ENCODE measurements around the gene TAF3. TPM values are rescaled to one million over a fixed set of nuclear protein-coding genes. Genes with fewer than 3 reads are reported as not detected.

TAF3 gene
- total RNA-seq, 1 donor from 2014 or later: 11.8 TPM

GRCh38 chr10:8013006-8013405, 194.7 kb downstream of the TAF3 start:
- Mint-ChIP-seq H3K27ac (ENCODE audit: unreplicated experiment) (no peak overlapping the region), H3K9me3 (no peaks in the 10 kb centered on the region), H3K4me3 (no peak overlapping the region), H3K36me3 (ENCODE audit: low read depth) (peaks cover 10% of the 10 kb centered on the region), H3K27me3 (ENCODE audit: low read depth) (no peaks in the 10 kb centered on the region), H3K4me1 (no peaks in the 10 kb centered on the region)
- TF ChIP-seq CTCF (conservative IDR thresholded peaks at IDR 0.05): no peak
- no peak for DNase-seq (ENCODE audit: low read depth, low spot score)

GRCh38 chr10:8013619-8014018, 195.3 kb downstream of the TAF3 start:
- Mint-ChIP-seq H3K9me3 (no peaks in the 10 kb centered on the region), H3K4me3 (no peak overlapping the region), H3K27ac (ENCODE audit: unreplicated experiment) (no peak overlapping the region)

GRCh38 chr10:8014649-8015048, 196.3 kb downstream of the TAF3 start:
- H3K9me3 Mint-ChIP-seq: no peaks in the 10 kb centered on the region
- no peak for DNase-seq (ENCODE audit: low read depth, low spot score)
- H3K27me3 Mint-ChIP-seq (ENCODE audit: low read depth): no peaks in the 10 kb centered on the region
- no peak overlapping the region for H3K27ac Mint-ChIP-seq (ENCODE audit: unreplicated experiment)
- no peaks in the 10 kb centered on the region for H3K4me1 Mint-ChIP-seq
- TF ChIP-seq CTCF (conservative IDR thresholded peaks at IDR 0.05): no peak
- H3K36me3 Mint-ChIP-seq (ENCODE audit: low read depth): peaks cover 10% of the 10 kb centered on the region
- no peak overlapping the region for H3K4me3 Mint-ChIP-seq

More at GRCh38 chr10:8013619-8014018, 195.3 kb downstream of the TAF3 start:
- Mint-ChIP-seq H3K36me3 (ENCODE audit: low read depth) (peaks cover 10% of the 10 kb centered on the region), H3K27me3 (ENCODE audit: low read depth) (no peaks in the 10 kb centered on the region), H3K4me1 (no peaks in the 10 kb centered on the region)
- no peak for DNase-seq (ENCODE audit: low read depth, low spot score)
- no peak for TF ChIP-seq CTCF (conservative IDR thresholded peaks at IDR 0.05)

GRCh38 chr10:8017277-8017676, 199.0 kb downstream of the TAF3 start:
- TF ChIP-seq CTCF (conservative IDR thresholded peaks at IDR 0.05): no peak
- Mint-ChIP-seq H3K9me3 (no peaks in the 10 kb centered on the region), H3K27ac (ENCODE audit: unreplicated experiment) (no peak overlapping the region), H3K4me1 (no peaks in the 10 kb centered on the region), H3K4me3 (no peak overlapping the region), H3K36me3 (ENCODE audit: low read depth) (peaks cover 7% of the 10 kb centered on the region), H3K27me3 (ENCODE audit: low read depth) (peaks cover 2% of the 10 kb centered on the region)
- no peak for DNase-seq (ENCODE audit: low read depth, low spot score)

- no peak overlapping the region for H3K4me3 Mint-ChIP-seq
- no peaks in the 10 kb centered on the region for H3K9me3 Mint-ChIP-seq
- no peak for TF ChIP-seq CTCF (conservative IDR thresholded peaks at IDR 0.05)
- H3K27me3 Mint-ChIP-seq (ENCODE audit: low read depth): peaks cover 41% of the 10 kb centered on the region
- no peaks in the 10 kb centered on the region for H3K4me1 Mint-ChIP-seq
- no peak for DNase-seq (ENCODE audit: low read depth, low spot score)
- no peak overlapping the region for H3K27ac Mint-ChIP-seq (ENCODE audit: unreplicated experiment)
- H3K36me3 Mint-ChIP-seq (ENCODE audit: low read depth): no peaks in the 10 kb centered on the region
Measured at GRCh38 chr10:8023321-8023720, 205.0 kb downstream of the TAF3 start.

- Mint-ChIP-seq H3K36me3 (ENCODE audit: low read depth) (no peaks in the 10 kb centered on the region), H3K4me3 (no peak overlapping the region), H3K27me3 (ENCODE audit: low read depth) (peaks cover 44% of the 10 kb centered on the region), H3K4me1 (no peaks in the 10 kb centered on the region), H3K27ac (ENCODE audit: unreplicated experiment) (no peak overlapping the region), H3K9me3 (no peaks in the 10 kb centered on the region)
- DNase-seq (ENCODE audit: low read depth, low spot score): no peak
- TF ChIP-seq CTCF (conservative IDR thresholded peaks at IDR 0.05): no peak
Measured at GRCh38 chr10:8023851-8024250, 205.5 kb downstream of the TAF3 start.
